Esophagus squamous epithelium (tissue), 4 donors: Measurements from ENCODE around the gene ARMC7.

Source experiments
- POLR2A ChIP-seq, 4 donors: fragments of 450-650 bp; IDR thresholded peaks; one replicate each; pipeline ENCODE4 v1.6.1; 2017; ENCODE audit warnings: antibody characterized with exemption in 4 of 4, mild to moderate bottlenecking in 4 of 4, moderate library complexity in 3 of 4
- TF ChIP-seq, protein P1 (sequence below), 6 experiments: fragments of 450-650 bp in 4 of 6; fragments of 200-600 bp in 2 of 6; sonication (generic) in 2 of 6; IDR thresholded peaks; one replicate each; pipeline ENCODE4 v1.5.1; 2016 to 2019; ENCODE audit warnings: antibody characterized with exemption in 6 of 6, mild to moderate bottlenecking in 4 of 6, moderate library complexity in 4 of 6

DNA sequence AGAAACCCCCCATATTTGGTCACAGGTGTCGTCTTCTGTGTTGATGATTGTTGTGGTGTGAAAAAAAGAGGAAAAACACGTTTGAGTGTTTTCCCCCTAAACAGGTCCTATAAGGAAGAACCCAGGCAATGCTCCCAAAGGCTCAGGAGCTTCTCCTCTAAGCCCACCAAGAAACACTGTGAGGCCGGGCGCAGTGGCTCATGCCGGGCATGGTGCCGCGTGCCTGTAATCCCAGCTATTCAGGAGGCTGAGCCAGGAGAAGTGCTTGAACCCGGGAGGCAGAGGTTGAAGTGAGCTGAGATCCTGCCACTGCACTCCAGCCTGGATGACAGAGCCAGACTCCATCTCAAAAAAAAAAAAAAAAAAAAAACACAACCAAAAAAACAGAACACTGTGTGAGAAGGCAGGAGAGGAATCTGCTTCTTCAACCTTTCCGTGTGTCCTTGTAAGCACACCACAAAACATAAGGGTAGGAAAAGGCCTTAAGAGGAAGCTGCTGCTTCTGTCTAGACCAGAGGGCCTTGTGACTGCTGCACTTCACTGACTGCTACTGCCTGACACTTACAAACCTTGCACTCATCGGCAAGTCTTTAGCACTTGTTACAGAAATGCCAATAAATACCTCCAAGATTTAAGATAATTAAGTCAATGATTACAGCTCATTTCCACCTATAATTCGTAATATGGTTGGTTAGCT, 35.2 kb downstream of the ARMC7 start:
- TF ChIP-seq, protein P1, sequence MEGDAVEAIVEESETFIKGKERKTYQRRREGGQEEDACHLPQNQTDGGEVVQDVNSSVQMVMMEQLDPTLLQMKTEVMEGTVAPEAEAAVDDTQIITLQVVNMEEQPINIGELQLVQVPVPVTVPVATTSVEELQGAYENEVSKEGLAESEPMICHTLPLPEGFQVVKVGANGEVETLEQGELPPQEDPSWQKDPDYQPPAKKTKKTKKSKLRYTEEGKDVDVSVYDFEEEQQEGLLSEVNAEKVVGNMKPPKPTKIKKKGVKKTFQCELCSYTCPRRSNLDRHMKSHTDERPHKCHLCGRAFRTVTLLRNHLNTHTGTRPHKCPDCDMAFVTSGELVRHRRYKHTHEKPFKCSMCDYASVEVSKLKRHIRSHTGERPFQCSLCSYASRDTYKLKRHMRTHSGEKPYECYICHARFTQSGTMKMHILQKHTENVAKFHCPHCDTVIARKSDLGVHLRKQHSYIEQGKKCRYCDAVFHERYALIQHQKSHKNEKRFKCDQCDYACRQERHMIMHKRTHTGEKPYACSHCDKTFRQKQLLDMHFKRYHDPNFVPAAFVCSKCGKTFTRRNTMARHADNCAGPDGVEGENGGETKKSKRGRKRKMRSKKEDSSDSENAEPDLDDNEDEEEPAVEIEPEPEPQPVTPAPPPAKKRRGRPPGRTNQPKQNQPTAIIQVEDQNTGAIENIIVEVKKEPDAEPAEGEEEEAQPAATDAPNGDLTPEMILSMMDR (IDR thresholded peaks at IDR 0.05), result no peak
- TF ChIP-seq POLR2A (IDR thresholded peaks at IDR 0.05), result no peak
